ENCODE data around the gene SCGB2A2.

SCGB2A2 gene

GRCh38 chr11:62309991-62310390 is 40.0 kb downstream of the SCGB2A2 start:
- H3K4me1 ChIP-seq = no peaks in the 10 kb centered on the region
- no peak overlapping the region for H3K27ac ChIP-seq

GRCh38 chr11:62315431-62315830 is 45.5 kb downstream of the SCGB2A2 start:
- no peaks in the 10 kb centered on the region for H3K4me1 ChIP-seq
- H3K27me3 ChIP-seq (ENCODE audit: control insufficient read depth, insufficient read depth, low read length) = no peaks in the 10 kb centered on the region
- H3K27ac ChIP-seq = no peak overlapping the region
- no peaks in the 10 kb centered on the region for H3K36me3 ChIP-seq (ENCODE audit: control insufficient read depth, insufficient read depth, low read length)
- no peak for TF ChIP-seq CTCF (IDR thresholded peaks at IDR 0.05)
- no peaks in the 10 kb centered on the region for H3K9me3 ChIP-seq (ENCODE audit: control insufficient read depth, low read length)
- no peak overlapping the region for H3K4me3 ChIP-seq (ENCODE audit: low read depth, low read length)
- H3K4me2 ChIP-seq (ENCODE audit: low read length) = no peak overlapping the region
- H3K9ac ChIP-seq = no peak overlapping the region
- H3K79me2 ChIP-seq = no peaks in the 10 kb centered on the region
- no peak overlapping the region for H2AFZ ChIP-seq

More at GRCh38 chr11:62309991-62310390, 40.0 kb downstream of the SCGB2A2 start:
- Histone ChIP-seq H2AFZ (no peak overlapping the region), H3K4me2 (ENCODE audit: low read length) (no peak overlapping the region), H3K9ac (no peak overlapping the region), H3K4me3 (ENCODE audit: low read depth, low read length) (no peak overlapping the region), H3K27me3 (ENCODE audit: control insufficient read depth, insufficient read depth, low read length) (no peaks in the 10 kb centered on the region), H3K79me2 (no peaks in the 10 kb centered on the region), H3K36me3 (ENCODE audit: control insufficient read depth, insufficient read depth, low read length) (no peaks in the 10 kb centered on the region), H3K9me3 (ENCODE audit: control insufficient read depth, low read length) (no peaks in the 10 kb centered on the region)
- no peak for TF ChIP-seq CTCF (IDR thresholded peaks at IDR 0.05)

- no peaks in the 10 kb centered on the region for H3K4me1 ChIP-seq
- no peaks in the 10 kb centered on the region for H3K79me2 ChIP-seq
- no peak for TF ChIP-seq CTCF (IDR thresholded peaks at IDR 0.05)
- no peak overlapping the region for H3K9ac ChIP-seq
- no peaks in the 10 kb centered on the region for H3K27me3 ChIP-seq (ENCODE audit: control insufficient read depth, insufficient read depth, low read length)
- no peak overlapping the region for H3K4me3 ChIP-seq (ENCODE audit: low read depth, low read length)
- H2AFZ ChIP-seq = no peak overlapping the region
- no peaks in the 10 kb centered on the region for H3K9me3 ChIP-seq (ENCODE audit: control insufficient read depth, low read length)
- no peak overlapping the region for H3K4me2 ChIP-seq (ENCODE audit: low read length)
- no peak overlapping the region for H3K27ac ChIP-seq
- H3K36me3 ChIP-seq (ENCODE audit: control insufficient read depth, insufficient read depth, low read length) = no peaks in the 10 kb centered on the region
Measured at GRCh38 chr11:62322524-62322923, 52.6 kb downstream of the SCGB2A2 start.

Measured in parathyroid adenoma (tissue), 2 donors.